ENCODE measurements around the gene MRGPRD.

MRGPRD gene

DNA sequence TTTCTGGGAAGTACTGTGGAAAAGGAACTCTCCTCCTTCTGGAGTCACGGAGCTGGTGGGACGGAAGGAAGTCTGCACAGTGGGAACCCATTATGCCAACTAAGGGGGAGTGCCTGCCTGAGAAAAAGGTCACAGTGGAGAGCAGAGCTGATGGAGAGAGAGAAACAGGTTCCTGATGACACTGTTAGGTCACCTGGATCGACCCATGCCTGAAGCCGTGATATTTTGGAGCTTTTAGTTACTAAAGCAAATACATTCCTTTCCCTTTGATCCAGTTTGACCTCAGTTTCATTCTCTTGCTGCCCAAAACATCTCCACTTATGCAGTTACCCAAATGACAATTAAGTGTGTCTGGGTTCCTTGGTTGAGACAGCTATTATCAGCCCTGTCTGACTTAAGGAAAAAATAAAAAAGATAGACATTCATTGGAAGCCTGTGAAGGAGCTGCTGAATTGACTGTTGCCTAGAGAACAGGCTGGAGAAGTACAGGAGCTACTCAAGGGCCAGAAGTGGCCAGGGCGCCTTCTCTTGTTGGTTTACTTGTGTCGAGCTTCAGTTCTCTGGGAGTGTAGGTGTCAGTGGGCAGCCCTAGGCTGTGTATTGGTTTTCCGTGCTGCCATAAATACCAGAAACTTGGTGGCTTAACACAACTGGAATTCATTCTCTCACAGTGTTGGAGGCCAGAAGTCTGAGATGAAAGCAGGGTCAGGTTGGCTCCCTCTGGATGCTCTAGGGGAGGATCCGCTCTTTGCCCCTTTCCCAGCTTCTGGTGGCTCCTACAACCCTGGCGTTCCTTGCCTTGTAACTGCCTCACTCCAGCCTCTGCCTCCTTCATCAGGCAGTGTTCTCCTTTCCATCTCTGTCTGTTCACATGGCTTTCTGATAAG, 13.6 kb downstream of the MRGPRD start:
- no peak for DNase-seq

DNA sequence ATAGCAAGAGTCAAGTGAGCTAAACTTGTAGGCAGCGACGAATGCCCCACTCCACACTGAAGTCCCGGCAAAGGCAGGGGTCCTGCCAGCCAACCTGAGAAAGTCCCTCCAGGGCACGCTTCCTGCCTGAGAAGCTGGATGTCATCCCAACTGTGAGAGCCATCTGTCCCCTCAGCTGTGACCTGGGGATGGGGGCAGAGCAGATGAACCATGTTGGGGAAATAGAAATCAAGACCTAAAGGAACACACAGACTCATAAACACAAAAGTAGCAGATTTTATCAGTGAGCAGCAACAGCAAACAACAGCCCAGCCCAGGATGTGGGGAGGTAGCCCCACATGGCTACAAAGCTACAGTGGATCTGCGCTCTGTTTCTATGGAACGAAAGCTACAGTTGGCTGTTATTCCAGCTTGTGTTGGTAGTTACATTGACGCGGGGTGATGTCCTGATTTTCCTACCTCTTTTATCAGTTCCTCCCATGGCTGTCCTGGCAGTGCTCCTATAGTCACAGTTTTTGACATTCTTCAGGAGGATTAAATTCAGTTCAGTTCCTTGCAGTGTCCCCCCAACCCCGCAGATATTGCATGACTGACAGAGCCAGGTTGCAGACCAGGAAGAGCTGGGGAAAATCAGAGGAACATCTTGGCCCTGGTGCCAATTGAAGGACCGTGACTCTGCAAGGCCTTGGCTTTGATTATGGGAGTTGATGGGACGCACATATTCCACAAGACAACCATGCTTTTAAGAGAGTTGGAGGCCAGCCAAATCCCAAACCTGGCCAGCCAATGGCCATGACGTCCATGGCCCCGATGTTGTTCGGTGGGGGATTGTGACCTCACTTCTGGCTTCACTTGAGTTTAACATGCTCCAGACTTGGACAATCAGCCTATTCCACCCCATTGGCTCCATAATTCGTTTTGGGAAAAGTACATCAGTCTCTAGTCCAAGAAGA, 14.6 kb downstream of the MRGPRD start:
- no peak for DNase-seq

GRCh38 chr11:68963779-68964178, 17.0 kb downstream of the MRGPRD start:
- DNase-seq = no peak

GRCh38 chr11:68962527-68963250, 18.1 kb downstream of the MRGPRD start:
- DNase-seq = no peak

DNA sequence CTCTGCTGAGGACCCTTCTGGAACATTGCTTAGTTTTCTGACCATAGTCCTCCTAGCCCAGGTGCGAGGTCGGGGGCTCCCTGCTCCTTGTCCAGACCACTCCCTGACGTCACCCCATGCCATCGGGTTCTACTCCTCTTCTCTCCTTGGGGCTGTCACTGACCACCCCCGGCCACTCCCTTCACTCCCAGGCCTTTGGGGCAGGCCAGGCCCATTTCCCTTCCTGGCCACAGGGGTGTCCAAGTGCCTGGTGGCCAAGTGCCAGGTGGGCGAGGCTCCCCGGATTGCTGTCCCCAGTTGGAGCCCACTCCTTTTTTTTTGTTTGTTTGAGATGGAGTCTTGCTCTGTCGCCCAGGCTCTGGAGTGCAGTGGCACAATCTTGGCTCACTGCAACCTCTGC, 19.5 kb downstream of the MRGPRD start:
- DNase-seq = no peak

DNA sequence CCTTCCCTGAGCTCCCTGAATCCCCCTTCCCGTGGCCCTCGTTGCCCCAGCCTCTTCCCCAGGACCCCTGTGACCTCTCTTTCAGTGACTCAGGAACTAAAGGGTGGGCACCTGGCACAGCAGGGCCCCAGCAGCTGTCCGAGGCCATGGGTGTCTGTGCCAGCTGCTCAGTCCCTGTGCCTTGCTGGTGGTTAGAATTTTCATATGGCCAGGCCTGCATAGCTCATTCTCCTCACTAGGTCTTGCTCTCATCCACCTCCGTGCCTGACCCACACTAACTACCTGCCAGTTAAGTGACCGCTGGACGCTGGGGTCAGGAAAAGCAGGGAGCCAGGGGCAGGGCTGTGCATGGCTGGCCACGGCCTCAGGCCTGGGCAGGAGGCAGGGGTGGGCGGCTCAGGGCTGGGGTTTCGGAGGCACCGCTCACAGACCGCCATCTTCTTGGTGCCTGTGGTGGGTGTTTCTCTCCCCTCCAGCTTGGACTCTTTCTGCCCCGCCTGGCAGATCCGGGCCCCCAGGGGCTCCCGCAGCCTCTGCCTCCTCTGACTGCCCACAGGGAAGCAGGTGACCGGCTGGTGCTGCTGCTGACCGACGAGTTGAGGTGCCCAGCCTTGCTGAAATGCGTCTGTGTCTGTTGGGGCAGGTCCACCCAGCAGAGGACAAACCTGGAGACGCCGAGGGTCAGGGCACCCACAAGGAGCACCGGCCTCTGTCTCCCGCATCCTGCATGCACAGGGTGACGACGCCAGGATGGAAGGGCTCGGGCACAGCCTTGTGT, 20.3 kb downstream of the MRGPRD start:
- DNase-seq = no peak

DNA sequence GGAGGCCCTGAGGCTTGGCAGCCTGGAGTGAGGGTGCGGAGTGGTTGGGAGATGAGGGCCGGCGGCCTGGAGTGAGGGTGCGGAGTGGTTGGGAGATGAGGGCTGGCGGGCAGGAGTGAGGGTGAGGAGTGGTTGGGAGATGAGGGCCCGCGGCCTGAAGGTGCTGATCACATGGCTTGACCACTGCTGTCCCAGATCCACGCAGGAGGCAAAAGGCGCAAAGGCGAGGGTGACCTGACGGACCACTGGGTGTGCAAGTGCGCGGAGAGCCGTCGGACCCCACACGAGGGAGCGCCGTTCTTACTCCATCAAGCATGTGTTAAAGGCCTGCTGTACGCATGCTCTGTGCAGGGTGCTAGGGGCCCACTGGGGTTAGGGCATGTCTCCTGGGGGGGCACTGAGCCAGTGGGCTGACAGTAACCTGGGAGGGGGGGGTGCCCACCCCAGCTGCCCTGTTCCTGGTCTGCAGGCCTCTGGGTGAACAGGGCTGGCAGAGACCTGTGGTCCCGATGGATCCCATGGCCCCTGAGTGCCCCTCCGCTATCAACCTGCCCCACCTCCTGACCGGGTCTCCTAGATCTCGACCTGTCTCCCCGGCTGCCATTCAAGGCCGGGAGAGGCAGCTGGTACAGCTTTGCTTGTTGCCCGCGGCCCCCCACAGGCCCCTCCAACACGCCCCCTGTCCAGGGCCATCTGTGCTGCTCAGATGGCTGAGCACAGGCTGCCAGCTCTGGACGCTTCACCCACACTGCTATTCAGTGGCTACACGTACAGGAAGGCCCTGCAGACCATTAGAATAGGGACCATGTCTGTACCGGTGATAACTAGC, 21.1 kb downstream of the MRGPRD start:
- no peak for DNase-seq

DNA sequence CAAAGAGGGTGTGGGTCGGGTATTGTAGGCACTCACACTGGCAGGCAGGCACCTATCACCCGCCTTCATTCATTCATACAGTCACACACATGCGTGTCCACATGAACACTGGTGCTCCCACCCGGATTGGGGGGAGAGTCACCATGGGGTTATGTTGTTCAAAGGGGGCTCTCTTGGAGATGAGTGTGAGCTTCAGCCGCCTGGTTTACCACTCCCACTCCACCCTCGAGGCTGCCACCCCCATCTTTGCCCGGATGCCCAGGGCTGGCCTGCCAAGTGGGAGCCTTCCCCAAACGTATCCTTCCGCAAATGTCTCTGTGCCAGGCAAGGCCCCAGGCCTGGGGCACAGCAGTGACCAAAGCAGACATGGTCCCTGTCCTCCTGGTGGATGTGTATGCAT, 22.6 kb downstream of the MRGPRD start:
- no peak for DNase-seq

DNA sequence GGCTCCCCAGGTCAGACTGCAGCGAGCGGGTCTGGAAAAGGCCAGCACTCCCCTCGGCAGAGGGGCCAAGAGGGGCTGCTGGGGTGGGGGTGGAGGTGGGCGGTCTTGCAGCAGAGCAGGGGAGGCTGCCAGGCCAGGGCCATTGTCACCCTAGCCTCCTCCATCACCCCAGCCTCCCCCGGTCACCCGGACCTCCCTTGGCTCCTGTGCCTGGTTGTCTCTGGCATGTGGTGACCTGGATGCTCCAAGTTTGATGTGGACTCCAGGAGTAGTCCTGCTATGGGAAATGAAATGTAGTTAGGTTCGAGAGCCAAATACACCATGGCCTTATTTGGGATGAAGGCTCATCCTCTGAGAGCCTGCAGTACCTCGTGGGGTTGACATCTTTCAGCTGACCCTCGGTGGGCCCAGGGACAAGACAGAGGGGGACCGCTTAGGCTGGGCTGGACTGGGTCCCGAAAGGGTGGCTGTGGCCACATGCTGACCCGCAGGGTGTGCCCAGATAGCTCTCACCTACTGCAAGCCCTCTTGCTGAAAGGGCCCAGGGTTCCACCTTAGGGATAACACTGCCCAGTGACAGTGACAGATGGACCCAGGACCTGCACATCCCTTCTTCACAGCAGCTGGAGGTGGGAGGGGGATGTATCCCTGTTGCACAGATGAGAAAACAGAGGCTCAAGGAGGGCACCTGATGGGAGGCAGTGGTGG, 24.1 kb downstream of the MRGPRD start:
- no peak for DNase-seq

GRCh38 chr11:68956142-68956541, 24.6 kb downstream of the MRGPRD start:
- no peak for DNase-seq

GRCh38 chr11:68955607-68955958, 25.2 kb downstream of the MRGPRD start:
- DNase-seq = no peak

DNA sequence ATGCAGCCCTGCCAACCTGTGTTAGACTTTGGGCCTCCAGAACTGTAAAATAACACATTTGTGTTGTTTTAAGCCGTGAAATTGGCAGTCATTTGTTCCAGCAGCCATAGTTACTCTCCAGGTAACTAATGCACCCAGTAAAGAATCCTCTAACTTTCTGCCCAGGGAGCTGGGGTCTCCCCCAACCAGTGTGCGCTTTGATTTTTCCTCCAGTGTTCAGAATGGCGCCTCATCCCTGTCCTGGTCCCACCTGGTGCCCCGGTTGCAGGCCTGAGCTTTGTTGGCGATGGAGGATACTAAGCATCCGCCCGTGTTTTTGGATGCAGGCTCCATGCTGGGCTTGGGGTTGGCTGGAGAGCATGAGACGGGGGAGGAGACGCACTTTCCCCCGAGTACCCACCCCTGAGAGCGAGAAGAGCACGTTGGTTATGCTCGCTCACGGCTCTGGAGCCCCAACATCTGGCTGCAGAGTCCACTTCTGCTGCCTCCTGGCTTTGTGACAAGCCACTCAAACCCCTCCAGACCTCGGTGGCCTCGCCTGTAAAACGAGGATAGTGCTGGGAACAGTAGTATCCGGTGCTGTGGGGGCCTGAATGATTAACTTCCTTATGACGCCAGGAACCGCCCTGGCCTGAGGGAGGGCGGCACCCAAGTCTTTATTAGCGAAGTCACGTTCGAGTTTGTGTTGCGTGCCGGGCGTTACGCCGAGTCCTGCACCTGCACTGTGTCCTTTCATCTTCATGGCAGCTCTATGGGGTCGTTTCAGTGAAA, 25.8 kb downstream of the MRGPRD start:
- no peak for DNase-seq

DNA sequence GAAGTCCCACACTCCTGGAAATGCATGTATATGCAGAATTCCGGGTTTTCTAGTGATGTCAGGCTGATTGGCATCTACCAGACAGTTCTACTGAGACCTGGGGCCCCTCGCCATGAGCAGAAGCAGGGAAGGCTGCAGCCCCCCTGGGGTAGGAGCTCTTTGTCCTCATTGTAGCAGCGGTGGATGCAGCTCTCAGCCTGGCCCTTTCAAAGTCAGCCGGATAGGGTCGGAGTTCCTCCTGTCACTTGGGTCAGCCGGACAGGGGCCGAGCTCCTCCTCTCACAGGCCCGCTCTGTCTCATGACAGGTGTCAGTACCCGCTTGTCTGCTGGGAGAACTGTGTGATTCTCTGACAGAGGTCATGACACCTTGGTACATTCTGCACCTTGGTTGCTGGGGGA, 30.0 kb downstream of the MRGPRD start:
- no peak for DNase-seq

DNA sequence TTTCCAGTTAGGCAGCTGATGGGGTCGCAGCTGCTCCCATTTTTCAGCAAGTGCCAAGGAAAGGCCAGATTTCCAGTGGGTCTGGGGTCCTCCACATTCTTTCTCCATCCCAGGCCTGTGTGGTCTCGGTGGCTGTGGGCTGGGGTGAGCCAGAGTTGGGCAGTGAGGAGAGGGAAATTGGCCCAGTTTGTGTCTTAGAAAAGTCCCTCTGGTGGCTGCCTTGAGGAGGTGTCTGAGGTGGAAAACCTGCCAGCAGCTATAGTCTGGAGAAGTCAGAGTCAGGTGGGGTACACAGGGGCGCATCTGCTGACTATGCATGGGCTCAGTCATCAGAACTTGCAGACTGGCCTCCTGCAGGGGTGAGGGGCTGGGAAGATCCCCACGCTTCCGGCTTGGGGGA, 30.5 kb downstream of the MRGPRD start:
- DNase-seq = no peak

- no peak for DNase-seq
Measured at GRCh38 chr11:68948935-68949334, 31.9 kb downstream of the MRGPRD start.

DNA sequence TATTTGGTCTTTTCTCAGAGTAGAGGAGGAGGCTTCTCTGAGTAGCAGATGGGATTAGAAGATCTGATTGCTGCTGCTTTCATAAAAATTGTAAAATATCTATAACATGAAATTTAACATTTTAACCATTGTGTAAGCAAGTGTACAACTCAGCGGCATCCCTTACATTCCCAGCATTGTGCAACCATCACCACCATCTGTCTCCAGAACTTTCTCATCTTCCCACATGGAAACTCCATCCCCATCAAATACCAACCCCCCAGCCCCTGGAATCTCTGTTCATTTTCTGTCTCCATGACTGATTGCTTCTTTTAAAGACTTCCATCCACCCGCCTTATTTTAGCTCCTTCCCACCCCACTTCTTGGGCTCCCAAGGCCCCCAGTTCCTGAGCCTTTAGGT, 32.3 kb downstream of the MRGPRD start:
- no peak for DNase-seq

DNA sequence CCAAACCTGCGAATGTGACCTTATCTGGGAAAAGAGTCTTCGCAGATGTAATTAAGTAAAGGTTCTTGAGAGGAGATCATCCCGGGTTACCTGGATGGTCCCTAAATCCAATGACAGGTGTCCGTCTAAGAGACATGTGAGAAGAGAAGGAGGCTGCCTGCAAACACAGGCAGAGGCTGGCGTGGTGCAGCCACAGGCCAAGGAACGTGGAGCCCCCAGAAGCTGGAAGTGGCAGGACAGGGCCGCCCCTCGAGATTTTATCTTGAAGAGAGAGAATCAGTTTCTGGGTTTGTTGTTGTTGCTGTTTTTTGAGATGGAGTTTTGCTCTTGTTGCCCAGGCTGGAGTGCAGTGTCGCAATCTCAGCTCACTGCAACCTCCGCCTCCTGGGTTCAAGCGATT, 33.6 kb downstream of the MRGPRD start:
- no peak for DNase-seq

DNA sequence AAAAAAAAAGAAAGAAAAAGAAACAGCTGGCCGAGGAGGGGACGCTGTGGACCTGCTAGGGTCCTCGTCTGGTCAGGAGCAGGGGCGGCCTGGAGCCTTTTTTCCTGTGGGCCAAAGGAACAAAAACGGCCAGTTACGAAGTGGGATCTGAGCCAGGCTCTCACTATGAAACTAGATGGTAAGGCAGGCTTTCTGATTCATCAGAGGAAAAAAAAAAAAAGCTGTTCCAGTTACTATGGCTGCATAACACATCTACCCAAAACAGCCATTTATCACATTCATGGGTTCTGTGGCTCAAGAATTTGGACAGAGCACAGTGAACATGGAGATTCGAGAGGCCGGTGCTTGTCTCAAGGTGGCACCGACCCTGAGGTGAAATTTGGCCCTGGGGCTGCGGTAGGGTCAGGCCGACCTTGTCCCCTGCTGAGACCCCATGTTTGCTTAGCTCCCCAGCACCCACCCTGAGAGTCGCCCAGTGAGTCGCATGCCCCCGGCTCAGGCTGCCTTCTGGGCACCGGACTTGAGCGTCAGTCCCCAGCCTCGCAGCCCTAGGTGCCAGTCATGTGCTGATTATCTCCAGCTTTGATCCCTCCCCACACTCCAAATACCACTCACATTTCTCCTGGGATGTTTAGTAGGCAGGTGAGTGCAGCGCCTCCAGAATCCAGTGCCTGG, 34.2 kb downstream of the MRGPRD start:
- no peak for DNase-seq

- no peak for DNase-seq
Measured at GRCh38 chr11:68942751-68943271, 38.0 kb downstream of the MRGPRD start.

Measured in NCI-H1105 (cell line).